ENCODE data around the gene GPD2.
A peak's percentile ranks its signal among the peaks of the same experiment; 100 is the strongest.

The GPD2 gene

DNA sequence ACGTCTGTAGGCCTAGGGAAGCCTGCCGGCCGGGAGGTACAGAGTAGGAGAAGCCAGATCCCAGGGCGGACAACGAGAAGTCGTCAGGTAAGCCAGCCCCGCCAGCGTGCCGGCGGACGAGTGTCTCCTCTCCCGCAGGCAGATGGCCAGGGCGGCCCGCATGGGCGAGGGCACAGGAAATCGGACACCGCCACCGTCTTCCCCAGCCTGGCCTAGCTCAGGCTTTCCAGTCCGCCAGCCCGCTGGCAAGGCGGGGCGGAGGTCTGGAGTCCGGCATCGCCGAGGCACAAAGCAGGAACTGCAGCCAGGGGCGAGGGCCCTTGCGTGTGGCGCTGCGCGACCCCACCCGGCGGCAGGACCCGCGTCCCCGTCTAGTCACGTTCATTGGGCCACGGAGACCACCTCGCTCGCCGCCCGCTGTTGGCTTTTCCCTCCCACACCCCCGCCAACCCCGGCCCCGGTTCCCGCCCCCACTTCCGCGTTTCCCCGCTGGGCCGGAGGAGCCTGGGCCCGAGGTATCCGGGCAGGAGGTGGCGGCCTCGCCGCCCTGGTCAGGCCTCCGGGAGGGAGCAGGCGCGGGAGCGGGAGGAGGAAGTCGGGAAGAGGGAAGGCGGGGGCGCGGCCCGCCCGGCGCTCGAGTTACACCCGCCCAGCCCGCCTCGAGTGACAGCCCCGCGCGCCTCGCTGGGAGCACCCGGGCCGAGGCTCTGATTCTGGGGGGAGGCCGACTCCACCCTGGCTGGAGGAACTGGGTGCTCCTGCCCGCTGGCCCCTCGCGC lies at the start of gene GPD2:
TSS of gene GPD2 (plus strand) at position 662 of the 779 bp plus-strand sequence. CDS start 39,727 bp downstream, outside the sequence.
- peak in 13 of 14 donors; percentile 71 to 89 (median 83) for DNase-seq

- no peak for DNase-seq
Measured at GRCh38 chr2:156394033-156394741, 42.0 kb upstream of the GPD2 start.

DNA sequence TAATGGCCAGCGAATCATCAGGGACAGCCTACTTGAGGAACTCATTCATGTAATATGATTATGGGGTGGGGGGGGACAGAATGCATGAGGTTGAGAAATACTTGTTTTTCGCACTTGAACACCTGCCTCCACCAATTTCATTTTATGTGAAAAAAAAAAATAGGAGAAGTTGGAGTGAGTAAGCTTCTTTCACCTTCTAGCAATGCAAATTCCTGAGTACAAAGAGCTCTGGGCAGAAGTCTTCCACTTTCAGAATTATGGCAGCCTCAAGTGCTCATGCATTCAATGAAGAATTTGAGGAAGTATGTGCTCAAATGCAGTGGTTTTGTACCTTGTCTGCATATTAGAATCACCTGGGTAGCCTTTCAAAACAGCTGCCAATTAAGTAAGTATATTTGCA lies 40.1 kb upstream of the GPD2 start:
- no peak for DNase-seq

GRCh38 chr2:156397229-156397628 lies 39.0 kb upstream of the GPD2 start:
- DNase-seq: no peak

DNA sequence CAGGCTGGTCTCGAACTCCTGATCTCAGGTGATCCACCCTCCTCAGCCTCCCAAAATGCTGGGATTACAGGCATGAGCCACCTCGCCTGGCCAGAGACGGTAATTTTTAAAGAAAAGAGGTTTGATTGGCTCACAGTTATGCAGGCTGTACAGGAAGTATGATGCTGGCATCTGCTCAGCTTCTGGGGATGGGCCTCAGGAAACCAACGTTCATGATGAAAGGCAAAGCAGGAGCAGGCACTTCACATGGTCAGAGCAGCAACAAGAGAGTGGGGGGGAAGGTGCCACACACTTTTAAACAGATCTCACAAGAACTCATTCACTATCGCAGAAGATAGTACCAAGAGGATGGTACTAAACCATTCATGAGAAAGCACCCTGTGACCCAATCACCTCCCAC lies 38.0 kb upstream of the GPD2 start:
- no peak for DNase-seq

- DNase-seq: peak in 2 of 14 donors; percentile 40 to 70
Measured at GRCh38 chr2:156399224-156399949, 36.8 kb upstream of the GPD2 start.

GRCh38 chr2:156399950-156400705 lies 36.1 kb upstream of the GPD2 start:
- peak; percentile 39 to 89 (median 81) for DNase-seq

DNA sequence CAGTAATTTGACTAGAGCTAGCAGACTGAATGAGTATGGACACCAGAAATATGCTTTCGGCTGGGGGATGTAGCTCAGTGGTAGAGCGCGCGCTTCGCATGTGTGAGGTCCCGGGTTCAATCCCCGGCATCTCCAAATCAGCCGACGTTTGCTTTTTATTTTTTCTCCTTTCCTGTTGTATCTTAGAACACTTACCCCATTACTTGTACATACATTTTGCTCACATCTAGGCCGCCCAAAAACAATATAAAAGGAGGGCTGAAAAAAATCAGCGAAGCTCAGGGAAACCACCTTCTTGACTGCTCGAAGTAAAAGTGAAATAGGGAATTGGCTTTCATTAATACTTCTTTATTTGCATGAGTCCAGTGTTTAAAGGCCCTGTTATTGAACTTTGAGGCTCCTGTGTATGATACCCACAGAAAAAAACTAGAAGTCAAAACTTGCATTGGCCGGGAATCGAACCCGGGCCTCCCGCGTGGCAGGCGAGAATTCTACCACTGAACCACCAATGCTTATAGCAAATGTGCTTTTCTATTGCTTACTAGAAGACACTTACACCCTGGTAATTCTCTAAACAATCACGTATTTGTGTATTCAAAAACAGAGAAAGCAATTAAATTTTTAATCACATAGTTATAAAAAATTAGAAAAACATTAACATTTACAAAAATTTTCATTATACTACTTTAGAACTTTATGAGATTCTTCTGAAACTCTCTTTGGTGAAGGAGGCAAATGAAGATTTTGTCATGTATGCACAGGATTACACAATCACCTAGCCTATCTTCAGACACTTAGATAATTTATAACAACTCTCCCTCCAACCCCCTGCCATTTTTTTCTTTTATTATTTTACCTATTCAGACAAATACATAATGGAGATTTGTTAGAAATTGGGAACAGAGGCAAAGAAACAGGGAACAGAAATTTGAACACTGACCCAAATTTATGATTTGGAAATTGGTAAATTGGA lies 35.2 kb upstream of the GPD2 start:
- peak; percentile 39 to 89 (median 73) for DNase-seq

GRCh38 chr2:156401861-156402260 lies 34.3 kb upstream of the GPD2 start:
- no peak for DNase-seq

DNA sequence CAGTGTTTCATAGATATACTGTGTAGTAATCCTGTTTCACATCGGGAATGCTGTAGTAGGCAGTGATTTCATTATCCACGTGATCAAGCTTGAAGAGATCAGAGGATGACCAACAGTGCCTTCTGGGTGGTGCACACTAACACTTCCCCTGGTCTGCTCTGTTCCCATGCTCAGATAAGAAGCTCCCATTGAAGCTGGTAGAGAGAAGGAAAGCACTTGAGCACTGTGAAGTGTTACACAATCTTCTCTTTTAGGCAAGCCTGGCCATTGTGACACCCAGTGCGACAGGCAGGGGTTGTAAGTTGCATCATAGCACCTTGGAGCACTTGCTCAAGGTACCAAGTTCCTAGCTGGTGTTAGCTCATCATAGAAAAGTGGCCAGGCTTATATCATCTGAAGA lies 30.6 kb upstream of the GPD2 start:
- no peak for DNase-seq

DNA sequence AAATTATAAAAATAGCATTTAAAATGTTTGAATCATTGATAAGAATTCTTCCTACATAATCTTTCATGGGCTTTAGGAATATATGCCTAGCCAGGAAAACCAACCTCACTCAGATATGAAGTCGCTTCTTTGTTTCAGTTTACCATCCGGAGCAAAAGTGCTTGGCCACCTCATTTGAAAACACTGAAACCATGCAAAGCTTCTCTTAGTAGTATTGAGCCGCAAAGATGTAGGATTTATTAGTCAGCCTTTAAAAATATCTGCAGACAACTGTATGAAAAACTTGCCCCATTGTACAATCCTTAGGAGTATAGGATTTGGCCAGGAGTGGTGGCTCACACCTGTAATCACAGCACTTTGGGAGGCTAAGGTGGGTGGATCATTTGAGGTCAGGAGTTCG lies 24.3 kb upstream of the GPD2 start:
- no peak for DNase-seq

GRCh38 chr2:156421851-156422250 lies 14.3 kb upstream of the GPD2 start:
- DNase-seq: no peak

GRCh38 chr2:156423674-156424282 lies 12.4 kb upstream of the GPD2 start:
- DNase-seq: no peak

DNA sequence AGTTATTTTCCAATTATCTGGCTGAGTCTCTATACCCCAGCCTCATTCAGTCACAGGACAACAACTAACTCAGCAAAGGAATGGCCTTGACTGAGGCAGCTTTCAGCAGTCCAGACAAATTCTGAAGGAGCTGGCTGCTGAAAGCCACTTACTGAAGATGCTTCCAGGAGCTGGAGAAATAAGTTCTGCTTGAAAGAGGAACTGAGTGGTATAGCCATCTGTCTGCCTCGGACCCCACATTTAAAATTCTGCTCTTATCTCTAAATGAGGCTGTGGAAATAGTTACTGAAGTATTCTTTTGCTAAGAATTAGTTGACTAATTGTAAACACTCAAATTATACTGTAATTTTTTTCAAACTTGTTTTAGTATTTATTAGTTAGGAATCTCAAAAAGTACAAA lies 9.1 kb upstream of the GPD2 start:
- no peak for DNase-seq

DNA sequence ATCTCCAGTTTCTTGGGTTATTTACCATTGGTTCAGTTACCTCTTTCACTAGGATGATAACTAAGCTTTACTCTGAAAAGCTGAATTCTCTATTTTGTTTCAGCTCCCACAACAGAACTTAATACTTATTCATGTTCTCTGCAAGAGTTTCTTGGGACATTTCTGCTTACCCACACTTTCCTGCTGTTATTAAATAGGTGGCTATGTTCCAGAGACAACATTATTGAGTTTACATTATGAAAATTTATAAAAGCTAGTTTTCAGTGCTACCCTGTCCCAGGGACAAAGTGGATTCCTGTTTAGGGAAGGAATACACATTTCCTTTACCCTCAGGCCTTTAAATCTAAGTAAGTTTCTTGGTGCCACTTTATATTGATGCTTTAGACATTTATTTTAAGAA lies 7.0 kb upstream of the GPD2 start:
- DNase-seq: no peak

GRCh38 chr2:156430236-156430979 lies 5.8 kb upstream of the GPD2 start:
- DNase-seq: no peak

- no peak for DNase-seq
Measured at GRCh38 chr2:156430980-156431358, 5.2 kb upstream of the GPD2 start.

DNA sequence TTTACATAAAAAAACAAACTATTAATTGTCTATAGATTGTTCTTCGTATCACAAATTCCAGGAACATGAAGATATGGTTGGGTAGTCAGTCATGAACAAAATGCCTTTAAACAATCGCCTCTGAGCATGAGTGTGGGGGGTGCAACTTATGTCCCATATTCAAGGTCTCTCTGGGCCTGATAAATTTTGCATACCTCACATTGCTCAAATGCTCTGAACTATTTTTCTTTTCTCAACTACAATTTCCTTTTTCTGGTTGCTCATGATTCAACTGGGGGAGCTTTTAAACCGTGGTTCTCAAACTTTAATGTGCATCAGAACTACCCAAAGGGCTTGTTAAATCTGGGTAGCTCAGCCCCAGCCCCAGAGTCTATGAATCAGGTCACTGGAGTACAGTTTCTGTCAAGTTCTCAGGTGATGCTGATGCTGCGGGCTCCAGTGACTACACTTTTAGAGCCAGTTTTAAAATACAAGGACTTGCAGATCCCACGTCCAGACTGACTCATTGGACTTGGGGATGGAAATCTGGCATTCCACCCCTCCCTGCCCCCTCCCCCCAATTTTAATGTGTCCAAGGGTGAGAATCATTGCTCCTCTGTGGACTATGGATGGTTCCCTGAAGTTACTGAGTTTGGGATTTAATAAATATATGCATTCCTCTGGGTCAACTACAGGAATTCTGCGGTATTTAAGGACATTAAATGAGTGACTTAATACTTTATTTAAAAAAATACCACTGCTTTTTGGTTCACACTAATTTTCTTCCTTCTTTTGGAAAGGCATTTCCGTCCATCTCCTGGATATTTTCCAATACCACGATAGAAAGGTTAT lies 1.5 kb upstream of the GPD2 start:
- DNase-seq: no peak

- peak in 3 of 14 donors; percentile 57 to 65 (median 64) for DNase-seq
Measured at GRCh38 chr2:156435396-156435717, 822 bp upstream of the GPD2 start.

Measured in C1 segment of cervical spinal cord (tissue), 14 donors.